GM03348 (cell line): ENCODE results near the gene PKD2L1.
"Not testable (repeated sequence)": the region's sequence is repeated elsewhere in the genome, so short reads cannot be mapped to it uniquely, and the experiment has no call there.

Experiments used
- DNase-seq: peaks from one replicate; pipeline ENCODE4 v3.0.0; 2012; ENCODE audit warnings: low spot score

The PKD2L1 gene

DNA sequence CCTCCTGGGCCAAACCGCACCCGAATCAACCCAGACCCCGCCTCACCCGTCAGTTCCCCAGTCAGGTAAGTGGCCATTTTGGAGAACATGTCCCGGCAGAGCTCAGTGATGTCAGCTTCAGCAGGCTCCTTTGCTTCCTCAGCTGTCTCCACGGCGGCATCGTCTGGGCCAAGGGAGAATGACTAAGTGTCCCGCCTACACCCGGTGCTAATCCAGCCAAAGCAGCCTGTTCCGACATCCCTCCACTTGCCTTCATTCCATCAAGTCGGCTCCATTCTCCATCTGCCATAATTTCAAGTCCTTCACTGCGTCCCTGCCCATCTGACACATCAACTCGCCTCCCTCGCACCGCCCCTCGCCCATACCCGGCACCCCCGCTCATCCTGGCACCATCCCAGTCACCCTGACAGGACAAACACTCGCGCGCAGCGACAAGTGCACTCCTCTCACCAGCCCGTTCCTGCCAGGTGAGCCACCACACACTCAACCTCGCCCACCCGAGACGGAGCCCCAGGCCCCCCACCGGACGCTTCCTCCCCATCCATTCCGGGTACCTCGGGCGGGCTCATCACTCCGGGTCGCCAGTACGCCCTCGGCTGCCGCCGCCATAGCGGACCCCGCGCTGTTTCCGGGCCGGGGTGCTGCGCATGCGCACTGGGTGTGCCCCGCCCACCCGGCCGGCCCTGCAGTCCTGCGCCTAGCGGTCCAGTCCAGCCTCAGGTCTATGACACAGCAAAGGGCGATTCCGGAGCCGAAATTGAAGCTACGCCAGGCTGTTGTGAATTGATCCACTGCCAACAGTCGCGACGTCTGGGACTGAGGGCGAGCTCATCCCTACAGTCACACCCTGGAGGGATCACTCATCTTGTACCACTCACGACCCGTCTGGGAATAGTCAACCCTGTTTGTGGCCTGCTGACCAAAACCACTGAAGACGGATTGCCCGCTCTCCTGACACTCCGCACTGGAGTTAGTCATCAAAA is 43.7 kb downstream of the PKD2L1 start, which contains the start of gene BLOC1S2:
Gene BLOC1S2, minus strand, starts transcription at position 630 of the 983 bp plus-strand sequence. Its CDS starts 21 bp downstream, at position 609.
- DNase-seq: peak; percentile 99

DNA sequence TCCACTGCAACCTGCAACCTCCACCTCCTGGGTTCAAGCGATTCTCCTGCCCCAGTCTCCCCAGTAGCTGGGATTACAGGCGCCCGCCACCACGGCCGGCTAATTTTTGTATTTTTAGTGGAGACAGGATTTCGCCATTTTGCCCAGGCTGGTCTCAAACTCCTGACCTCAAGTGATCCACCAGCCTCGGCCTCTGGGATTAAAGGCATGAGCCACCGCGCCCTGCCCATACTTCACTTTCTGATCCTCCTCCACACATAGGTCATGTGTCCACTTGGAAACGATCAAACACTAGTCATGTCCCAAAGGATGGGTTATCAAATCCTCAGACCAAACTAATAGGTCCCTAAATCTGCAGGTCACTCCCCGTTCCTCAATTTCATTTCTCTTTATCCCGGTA is 44.7 kb downstream of the PKD2L1 start:
- DNase-seq: not testable (repeated sequence)

DNA sequence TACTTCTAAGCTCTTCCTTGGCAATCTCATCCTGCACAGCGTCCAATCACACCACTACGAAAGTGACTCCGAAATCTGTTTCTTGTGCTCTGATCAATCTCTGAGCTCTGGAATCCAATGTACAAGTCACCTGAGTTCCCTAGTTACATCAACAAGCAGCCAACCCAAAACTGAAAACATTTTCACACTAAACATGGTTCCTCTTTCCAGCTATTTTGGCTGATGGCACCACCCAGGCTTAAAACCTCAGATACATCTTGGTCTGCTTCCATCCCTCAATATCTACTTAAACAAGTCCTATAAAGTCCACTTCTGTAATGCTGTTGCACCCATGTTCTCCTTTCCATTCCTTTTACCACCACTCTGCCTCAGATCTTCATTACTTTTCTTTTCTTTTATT is 47.1 kb downstream of the PKD2L1 start:
- DNase-seq: no peak

DNA sequence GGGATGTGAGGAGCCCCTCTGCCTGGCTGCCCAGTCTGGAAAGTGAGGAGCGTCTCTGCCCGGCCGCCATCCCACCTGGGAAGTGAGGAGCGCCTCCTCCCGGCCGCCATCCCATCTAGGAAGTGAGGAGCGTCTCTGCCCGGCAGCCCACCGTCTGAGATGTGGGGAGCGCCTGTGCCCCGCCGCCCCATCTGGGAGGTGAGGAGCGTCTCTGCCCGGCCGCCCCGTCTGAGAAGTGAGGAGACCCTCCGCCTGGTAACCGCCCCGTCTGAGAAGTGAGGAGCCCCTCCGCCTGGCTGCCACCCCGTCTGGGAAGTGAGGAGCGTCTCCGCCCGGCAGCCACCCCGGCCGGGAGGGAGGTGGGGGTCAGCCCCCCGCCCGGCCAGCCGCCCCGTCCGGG is 53.1 kb downstream of the PKD2L1 start:
- DNase-seq: not testable (repeated sequence)

DNA sequence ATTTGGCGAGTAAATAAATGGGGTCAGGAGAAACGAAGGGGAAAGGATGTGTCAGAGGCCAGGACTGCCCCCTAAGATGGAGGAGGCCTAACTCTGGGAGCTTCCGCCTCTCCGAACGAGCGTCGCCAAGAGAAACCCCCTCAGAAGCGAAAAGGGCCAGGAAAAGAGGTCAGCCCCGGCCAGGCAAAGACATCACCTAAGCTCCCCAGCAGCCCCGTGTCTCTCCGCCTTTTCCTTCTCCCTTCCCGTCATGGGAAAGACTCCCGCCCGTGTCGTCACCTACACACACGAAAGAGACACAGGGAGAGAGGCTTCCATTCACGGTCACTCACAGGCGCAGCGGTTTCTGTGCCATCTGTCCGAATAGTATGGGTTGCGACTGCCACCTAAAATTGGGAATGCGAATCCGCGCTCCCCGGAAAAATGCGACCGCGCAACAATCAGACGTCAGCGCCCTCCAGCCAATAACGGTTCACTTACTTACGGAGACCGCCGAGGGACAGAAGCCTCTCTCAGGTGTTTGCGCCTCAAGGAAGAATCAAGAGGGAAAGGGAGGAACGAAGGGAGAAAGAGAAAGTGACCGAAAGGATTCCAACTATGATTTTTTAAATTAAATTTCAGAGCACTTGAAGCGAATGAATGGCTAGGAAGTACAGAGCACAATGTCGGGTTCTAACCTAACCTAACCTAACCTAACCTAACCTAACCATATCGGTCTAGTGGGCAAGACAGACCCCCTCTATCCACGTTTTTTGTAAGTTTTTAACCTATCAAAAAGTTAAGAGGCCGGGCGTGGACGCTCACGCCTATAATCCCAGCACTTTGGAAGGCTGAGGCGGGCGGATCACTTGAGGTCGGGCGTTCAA is 62.6 kb downstream of the PKD2L1 start, which contains the start of gene CWF19L1:
Gene CWF19L1, minus strand, starts transcription at position 400 of the 866 bp plus-strand sequence. Its CDS starts 45 bp downstream, at position 355.
- DNase-seq: peak; percentile 91

DNA sequence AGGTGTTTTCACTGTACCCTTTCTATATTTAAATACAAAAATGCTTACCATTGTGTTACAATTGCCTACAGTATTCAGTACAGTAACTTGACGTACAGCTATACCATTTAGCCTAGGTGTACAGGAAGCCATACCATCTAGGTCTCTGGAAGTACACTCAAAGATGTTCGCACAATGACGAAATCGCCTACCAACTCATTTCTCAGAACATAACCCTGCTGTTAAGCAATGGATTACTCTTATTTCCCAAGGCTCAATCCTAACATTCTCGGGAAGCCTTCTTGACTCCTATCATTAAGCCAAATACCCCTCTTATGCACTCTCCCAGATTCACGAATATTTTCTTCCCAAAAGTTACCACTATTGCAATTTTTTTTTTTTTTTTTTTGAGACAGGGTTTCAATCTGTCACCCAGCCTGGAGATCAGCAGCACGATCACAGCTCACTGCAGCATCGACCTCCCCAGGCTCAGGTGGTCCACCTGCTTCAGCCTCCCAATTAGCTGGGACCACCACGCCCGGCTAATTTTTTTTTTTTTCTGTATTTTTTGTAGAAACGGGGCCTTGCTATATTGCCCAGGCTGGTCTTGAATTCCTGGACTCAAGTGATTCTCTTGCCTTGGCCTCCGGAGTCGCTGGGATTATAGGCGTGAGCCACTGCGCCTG is 64.1 kb downstream of the PKD2L1 start:
- DNase-seq: no peak

DNA sequence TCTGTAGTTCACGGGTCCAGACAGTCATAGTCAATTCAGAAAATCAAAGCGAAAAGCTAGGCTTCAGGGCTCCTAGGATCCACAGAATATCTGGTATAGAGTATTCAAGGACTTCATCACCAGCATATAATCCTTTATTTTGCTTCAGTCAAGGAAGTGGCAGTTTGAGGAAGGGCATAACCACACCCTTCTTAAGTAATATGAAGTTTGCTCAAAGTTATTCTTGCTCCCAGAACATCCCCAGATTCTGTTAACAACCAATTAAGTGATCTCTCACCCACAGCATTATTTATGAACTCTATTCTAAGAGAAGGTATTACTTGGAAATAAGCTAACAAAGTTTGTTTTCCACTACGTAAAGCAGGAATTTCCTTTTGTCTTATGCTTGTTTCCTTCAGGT is 75.8 kb downstream of the PKD2L1 start:
- no peak for DNase-seq

DNA sequence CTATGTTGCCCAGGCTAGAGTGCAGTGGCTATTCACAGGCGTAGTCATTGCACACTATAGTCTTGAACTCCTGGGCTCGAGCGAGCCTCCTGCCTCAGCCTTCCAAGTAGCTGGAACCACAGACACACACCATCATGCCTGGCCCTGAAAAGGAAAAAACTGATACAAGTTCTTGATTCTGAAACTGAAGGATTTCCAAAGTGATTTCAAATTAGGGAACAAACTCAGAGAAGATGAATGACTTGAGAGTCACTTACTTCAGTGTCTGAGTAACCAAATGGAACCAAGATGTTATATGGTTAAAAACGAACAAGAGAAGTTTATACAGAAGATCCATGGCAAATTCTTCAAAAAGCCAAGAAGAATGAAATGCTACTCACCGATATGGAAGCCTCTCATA is 77.0 kb downstream of the PKD2L1 start:
- DNase-seq: no peak

DNA sequence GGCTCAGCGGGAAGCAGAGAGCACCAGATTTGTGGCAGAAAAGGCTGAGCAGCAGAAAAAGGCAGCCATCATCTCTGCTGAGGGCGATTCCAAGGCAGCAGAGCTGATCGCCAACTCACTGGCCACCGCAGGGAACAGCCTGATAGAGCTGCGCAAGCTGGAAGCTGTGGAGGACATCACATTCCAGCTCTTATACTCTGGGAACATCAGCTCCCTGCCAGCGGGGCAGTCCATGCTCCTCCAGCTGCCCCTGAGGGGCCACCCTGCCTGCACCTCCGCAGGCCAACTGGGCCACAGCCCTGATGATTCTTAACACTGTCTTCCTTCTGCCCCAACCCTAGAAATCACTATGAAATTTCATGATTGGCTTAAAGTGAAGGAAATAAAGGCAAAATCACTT is 81.2 kb downstream of the PKD2L1 start:
- no peak for DNase-seq

DNA sequence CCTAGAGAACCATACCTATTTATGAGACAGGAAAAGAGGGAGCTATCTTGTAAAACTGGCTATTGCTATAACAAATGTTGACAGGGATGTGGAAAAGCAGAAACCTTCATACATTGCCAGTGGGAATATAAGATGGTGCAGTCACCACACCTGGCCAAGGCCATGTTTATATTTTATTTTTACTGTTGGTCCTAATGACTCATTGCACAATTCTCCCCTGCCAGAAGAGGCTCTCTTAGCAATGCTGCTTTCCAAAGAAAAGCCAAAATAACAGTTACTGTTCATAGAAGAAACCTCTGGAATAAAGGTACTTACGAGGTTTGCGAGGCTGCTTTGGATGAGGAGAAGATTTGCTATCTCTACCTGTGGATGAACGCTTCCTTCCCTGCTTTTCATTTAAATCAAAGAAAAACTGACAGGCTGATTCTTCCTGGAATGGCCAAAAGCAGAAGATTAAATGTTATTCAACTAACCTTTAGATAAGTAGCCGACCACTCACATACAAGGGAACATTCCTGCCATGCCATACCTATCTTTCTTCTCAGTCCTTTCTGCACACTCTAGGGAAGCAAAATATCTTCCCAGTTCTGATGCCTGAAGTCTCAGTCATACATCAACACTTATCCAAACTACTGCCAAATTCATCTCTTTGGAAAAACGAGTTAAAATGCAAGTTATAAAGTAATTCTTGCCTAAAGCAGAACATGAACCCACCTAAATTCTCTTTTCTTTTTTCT is 84.4 kb downstream of the PKD2L1 start:
- no peak for DNase-seq

DNA sequence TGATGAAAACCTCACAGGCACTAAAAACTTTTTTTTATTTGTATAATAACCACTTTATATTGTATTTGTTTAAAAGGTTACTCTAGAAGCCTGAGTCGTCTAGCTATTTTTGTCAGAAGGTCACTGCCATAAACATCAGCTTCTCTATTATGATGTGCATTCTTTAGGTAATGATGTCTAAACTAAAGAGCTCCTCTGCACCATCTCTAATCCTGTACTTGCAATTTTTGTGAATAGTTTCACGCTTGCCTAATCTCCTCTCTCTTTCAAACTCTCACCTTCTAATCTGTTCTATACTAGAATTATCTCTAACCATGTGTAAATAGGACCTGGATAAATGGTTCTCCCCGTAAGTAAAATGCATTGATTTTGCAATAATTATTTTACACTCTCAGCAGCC is 90.2 kb downstream of the PKD2L1 start:
- no peak for DNase-seq

DNA sequence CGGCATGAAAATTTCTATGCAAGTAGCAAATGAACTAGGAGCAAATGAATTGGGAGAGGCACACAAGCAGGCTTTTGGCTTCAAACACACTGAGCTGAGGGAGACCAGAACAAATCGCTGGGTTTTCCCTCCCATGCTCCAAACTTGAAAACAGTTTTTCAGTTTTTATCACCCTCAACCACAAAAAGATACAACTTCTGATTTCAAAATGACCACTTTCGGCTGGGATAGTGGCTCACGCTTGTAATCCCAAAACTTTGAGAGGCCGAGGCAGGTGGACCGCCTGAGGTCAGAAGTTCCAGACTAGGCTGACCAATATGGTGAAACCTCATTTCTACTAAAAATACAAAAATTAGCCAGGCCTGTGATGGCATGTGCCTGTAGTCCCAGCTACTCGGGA is 91.6 kb downstream of the PKD2L1 start:
- no peak for DNase-seq
